NCI-H510A treated with DMSO at 0.1 percent for 48 hours (cell line): Measurements from ENCODE around the gene RAP2B.
"Not testable (repeated sequence)": the region's sequence is repeated elsewhere in the genome, so short reads cannot be mapped to it uniquely, and the experiment has no call there.

ENCODE experiments used
- DNase-seq: peaks from one replicate; lab custom pipeline; 2025; lab: John Stamatoyannopoulos, UW

The RAP2B gene

DNA sequence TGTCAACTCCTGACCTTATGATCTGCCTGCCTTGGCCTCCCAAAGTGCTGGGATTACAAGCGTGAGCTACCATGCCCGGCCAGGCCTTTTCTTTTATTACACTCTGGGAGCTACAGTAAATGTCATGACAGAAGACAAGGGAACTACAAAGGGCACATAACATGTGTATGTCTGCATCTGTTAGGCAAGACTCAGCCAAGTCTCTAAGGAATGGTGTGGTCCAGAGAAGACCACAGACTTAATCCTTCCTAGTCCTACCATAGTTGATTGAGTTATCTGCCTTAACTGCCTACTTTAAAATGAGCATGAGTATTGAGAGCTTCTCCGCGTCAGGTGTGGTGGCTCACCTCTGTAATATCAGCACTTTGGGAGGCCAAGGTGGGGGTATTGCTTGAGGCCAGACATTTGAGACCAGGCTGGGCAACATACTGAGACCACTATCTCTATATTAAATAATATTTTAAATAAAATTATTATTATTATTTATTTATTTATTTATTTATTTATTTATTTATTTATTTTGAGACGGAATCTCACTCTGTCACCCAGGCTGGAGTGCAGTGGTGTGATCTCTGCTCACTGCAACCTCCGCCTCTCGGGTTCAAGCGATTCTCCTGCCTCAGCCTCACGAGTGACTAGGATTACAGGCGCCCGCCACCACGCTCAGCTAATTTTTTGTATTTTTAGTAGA lies 31.9 kb downstream of the RAP2B start:
- not testable (repeated sequence) for DNase-seq

- DNase-seq, result no peak
These were observed 33.4 kb downstream of the RAP2B start for GRCh38 chr3:153195349-153195879.

DNA sequence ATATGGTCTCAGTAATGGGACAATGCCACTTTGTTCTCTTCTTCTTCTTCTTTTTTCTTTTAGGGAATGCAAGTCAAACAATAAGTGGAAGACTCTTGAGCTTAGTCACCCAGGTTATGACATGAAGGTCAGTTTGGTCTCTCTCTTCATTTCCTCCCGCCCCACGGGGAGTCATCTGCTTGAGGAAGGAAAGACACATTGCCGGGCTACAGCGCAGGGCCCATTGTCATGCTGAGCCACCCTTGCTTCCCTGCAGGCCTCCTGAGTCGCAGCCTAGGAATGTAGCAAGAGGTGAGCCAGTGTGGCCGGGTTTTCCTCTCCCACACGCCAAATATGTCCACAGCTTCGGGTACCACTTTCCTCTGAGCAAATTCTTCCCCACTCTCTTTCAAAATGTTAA lies 47.6 kb downstream of the RAP2B start:
- no peak for DNase-seq

- DNase-seq, result no peak
These were observed 48.1 kb downstream of the RAP2B start for GRCh38 chr3:153210146-153210545.

DNA sequence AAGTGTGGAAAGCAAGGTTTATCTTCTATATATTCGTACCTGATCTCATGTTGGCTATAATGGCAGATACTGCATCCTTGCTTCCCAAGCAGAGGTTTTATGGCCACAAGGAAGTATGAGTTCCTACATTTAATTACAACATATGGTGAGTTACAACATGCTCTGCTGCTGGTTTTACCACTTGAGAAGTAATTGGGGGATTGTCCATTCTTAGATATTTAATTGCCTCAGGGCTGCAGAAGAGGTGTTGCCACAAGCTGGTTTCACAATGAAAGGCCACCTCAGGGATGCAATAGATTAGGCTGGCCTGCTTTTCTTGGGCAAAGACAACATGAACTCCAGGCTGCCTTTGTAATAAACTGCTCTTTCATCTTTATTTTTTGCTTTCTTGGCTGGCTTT lies 48.6 kb downstream of the RAP2B start:
- DNase-seq, result no peak

DNA sequence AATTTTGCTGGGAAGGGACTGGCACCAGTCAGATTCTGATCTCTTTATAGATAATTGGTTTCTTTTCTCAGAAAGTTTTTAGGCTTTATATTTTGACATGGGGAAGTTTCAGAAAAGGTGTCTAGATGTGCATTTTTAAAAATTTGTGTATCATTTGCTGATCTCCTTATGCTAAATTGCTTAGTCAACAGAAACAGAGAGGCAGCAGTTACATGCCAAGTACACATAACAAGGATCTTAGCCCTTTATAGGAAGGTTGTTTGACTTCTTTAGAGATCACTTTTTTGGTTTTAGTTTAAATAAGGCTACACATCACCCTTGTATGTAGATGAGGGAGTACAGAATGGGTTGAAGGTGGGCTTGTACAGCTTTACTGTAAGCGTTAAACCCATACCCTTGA lies 53.5 kb downstream of the RAP2B start:
- DNase-seq, result no peak

DNA sequence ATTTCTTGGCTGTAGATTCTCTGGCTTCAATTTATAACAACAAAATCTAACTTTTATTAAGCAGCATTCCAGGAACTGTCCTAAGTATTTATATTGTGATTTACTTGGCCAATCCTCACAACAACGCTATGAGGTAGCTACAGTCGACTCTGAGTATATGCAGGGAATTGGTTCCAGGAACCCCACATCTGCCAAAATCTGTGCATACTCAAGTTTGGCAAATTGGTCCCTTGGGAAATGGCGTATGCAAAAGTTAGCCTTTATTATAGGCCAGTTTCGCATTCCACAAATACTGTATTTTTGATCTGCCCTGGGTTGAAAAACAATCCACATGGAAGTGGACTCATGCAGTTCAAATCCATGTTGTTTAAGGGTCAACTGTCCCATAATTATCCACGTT lies 53.9 kb downstream of the RAP2B start:
- no peak for DNase-seq

DNA sequence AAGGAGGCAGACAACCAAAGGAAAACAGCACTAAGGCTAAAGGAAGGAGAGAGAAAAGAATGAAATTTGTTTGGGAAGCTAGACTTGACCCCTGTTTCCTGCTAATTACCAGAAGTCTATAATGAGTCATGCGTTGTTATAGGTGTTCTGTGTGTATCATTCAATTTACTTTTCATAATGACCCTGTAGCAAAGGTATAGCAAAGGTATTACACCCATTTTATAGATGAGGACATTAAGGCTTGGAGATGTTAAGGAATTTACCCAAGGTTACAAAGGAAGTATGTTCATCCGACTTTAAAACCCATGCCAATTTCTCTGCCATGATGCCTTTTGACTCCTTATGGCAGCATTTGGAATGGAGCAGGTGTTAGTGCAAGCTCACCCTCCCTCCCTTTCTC lies 54.9 kb downstream of the RAP2B start:
- DNase-seq, result no peak

- no peak for DNase-seq
These were observed 57.1 kb downstream of the RAP2B start for GRCh38 chr3:153219146-153219545.
